Measurements from ENCODE around the gene CEP57L1. TPM values are rescaled to one million over a fixed set of nuclear protein-coding genes. Genes with fewer than 3 reads are reported as not detected.

The CEP57L1 gene
- 6.9 to 10.6 TPM (median 8.4 TPM) in 5 replicates for total RNA-seq (2022; extraction: Qiagen RNA extraction; ENCODE audit: low read depth)

DNA sequence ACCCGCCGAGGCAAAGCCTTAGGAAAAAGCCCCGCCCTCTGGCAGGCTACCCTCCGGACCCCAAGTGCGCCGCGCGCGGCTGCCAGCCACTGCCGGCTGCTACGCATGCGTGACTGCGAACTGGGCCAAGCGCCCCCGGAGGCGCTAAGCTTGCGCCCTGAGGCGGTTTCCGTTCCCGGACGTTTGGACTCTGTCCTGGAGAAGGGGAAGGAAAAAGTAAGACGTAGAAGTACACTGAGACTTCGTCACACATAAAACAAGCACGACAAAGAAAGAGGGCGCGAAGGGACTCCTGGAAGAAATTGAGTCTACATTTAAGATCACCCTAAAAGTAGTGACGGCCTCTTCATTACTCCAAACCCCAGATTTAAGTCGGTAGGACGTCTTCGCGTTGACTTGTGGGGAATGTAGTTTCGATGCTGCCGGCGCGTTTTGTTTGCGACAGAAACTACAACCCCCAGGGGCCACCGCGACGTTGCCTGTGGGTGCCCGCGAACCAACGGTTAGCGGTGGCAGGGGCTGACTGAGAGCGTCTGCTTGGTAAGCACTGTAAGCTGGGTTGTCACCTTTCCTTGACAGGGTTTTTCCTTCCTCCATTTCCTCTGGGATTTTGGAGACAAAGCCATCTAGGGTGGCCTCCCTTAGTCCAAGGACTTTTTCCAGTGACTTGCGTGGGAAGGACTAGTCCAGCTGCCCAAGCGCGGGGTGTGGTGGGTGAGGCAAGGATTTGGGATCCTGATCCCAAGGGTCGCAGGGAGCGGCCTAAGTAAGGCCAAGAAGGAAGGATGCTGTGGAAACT, at the start of gene CEP57L1:
Gene CEP57L1 (plus strand): TSS at position 472 of the 799 bp plus-strand sequence. CDS start 49,715 bp downstream, outside the sequence.

DNA sequence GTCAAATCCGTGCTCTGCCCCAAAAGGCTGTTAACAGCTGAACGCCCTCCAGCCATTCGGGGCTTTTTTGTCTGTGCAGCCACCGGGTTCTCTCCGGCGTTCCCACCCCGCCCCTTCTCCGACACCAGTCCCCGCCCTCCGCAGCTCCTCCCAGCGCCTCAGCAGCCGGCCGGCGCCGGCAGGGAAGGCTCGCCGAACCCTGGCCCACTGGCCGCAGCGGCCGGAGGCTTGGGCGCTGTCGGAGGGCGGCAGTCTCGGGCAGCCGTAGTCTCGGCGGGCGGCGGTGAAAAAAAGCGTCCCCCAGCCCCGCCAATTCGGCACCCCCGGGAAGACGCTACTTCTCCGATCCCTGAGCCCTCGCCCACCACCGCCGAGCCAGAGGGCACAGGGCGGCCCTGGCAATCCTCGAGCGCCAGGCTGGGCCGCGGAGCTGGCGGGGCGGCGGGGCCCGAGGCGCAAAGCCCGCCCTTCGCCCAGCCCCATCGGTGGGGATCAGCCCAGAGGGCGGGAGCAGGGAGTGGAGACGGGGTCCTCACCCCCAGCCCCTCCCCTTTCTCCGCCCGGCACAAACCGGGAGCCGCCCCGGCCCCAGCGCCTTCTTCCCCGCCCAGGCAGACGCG, 781 bp upstream of the CEP57L1 start, which contains the start of gene SESN1:
Gene SESN1 (minus strand): TSS at position 431 of the 620 bp plus-strand sequence. CDS start 773 bp downstream, outside the sequence.

Other genes starting within 250 kb of the CEP57L1 start
- gene ARMC2, start 247.1 kb upstream of the CEP57L1 start, total RNA-seq (2022; extraction: Qiagen RNA extraction; ENCODE audit: low read depth), result 1.5 to 3.8 TPM (median 2.1 TPM) in 5 replicates
- 9.5 to 11.4 TPM (median 9.8 TPM) in 5 replicates for gene SESN1, start 661 bp upstream of the CEP57L1 start, total RNA-seq (2022; extraction: Qiagen RNA extraction; ENCODE audit: low read depth)

Data from A549 treated with DMSO at 1 μM for 4 hours (cell line).